HepG2 (cell line): ENCODE results near the gene CLP1. TPM values are rescaled to one million over a fixed set of nuclear protein-coding genes. Genes with fewer than 3 reads are reported as not detected.

Experiments used
- ATAC-seq: fragments of 200-7000 bp; cut with Tn5 transposase; 3 replicates; pipeline ENCODE4 v1.9.1; 2020; ENCODE audit warnings: mild to moderate bottlenecking, moderate library complexity
- BruUV-seq: library from RNA; stranded (reverse); fragments of 400-500 nt; replicated peaks from 2 replicates; lab custom pipeline; 2021; lab: Mats Ljungman, UMichigan
- CTCF ChIA-PET: fragments of 300-600 bp; formaldehyde crosslinking; extraction: SDS; loops from one replicate; lab custom pipeline; 2021; ENCODE audit warnings: low total read pairs, inconsistent platforms, low intra/inter-chr PET ratio; lab: Yijun Ruan, JAX
- POLR2A ChIA-PET: fragments of 350-600 bp; sonication (Branson Sonifier 250); formaldehyde crosslinking; loops from one replicate; lab custom pipeline; 2020; ENCODE audit warnings: antibody characterized with exemption, inconsistent platforms; lab: Yijun Ruan, JAX
- DNase-seq: peaks from one replicate; pipeline ENCODE4 v3.0.0-alpha.2; 2015; ENCODE audit warnings: low spot score
- FAIRE-seq: peaks from 3 replicates; lab custom pipeline; 2011; peaks lifted over from hg19 to GRCh38; lab: Jason Lieb, UNC
- H2AFZ ChIP-seq: one replicate; pipeline ENCODE4 v1.6.1; 2011; ENCODE audit warnings: low read length, inconsistent platforms
- H3K27ac ChIP-seq: fragments of 300-600 bp; 3 replicates; pipeline ENCODE4 v1.8.0; 2011; ENCODE audit warnings: mixed run types, mild to moderate bottlenecking, mixed read lengths, low read length, inconsistent platforms; ENCODE audit not compliant: insufficient read depth; ENCODE audit errors: extremely low read length
- H3K27me3 ChIP-seq, 2 experiments: fragments of 200-600 bp in 1 of 2; 2 replicates in 1 of 2; 3 replicates in 1 of 2; pipeline versions ENCODE4 v1.6.0 to v1.8.0; 2011; ENCODE audit warnings: low read length in 2 of 2, mild to moderate bottlenecking in 2 of 2, moderate library complexity in 2 of 2, inconsistent platforms in 1 of 2; ENCODE audit not compliant: insufficient read depth in 2 of 2, control insufficient read depth in 1 of 2
- H3K36me3 ChIP-seq, 2 experiments: fragments of 200-600 bp in 1 of 2; replicated peaks in 1 of 2; 2 replicates in 1 of 2; 3 replicates in 1 of 2; pipeline versions ENCODE4 v1.5.1 to v1.8.0; 2011; ENCODE audit warnings: low read length in 2 of 2, inconsistent platforms in 1 of 2; ENCODE audit not compliant: insufficient read depth in 2 of 2, control insufficient read depth in 1 of 2
- H3K4me1 ChIP-seq: 2 replicates; pipeline ENCODE4 v1.5.1; 2012; ENCODE audit warnings: low read length, inconsistent platforms; ENCODE audit not compliant: insufficient read depth
- H3K4me2 ChIP-seq: 2 replicates; pipeline ENCODE4 v1.6.0; 2011; ENCODE audit warnings: low read depth, low read length, inconsistent platforms
- H3K4me3 ChIP-seq, 3 experiments: fragments of 200-600 bp in 1 of 3; sonication (generic), shearing (Covaris generic) in 1 of 3; replicated peaks in 1 of 3; 2 replicates each; pipeline ENCODE4 v1.5.1; 2011 to 2016; ENCODE audit warnings: low read length in 3 of 3, inconsistent platforms in 2 of 3, low read depth in 2 of 3, mild to moderate bottlenecking in 2 of 3, control low read depth in 1 of 3, mixed read lengths in 1 of 3; ENCODE audit not compliant: insufficient read depth in 1 of 3
- H3K79me2 ChIP-seq: one replicate; pipeline ENCODE4 v1.6.1; 2011; ENCODE audit warnings: low read length, inconsistent platforms; ENCODE audit not compliant: insufficient read depth
- H3K9ac ChIP-seq: 2 replicates; pipeline ENCODE4 v1.6.0; 2011; ENCODE audit warnings: mild to moderate bottlenecking, low read depth, low read length, inconsistent platforms; ENCODE audit not compliant: insufficient read depth
- H3K9me3 ChIP-seq: 2 replicates; pipeline ENCODE4 v1.5.1; 2012; ENCODE audit warnings: mild to moderate bottlenecking, low read length
- H4K20me1 ChIP-seq: 2 replicates; pipeline ENCODE4 v1.6.0; 2011; ENCODE audit warnings: inconsistent platforms, mild to moderate bottlenecking, low read length, moderate library complexity; ENCODE audit not compliant: insufficient read depth
- CBX2 ChIP-seq, 2 experiments: fragments of 200-600 bp in 1 of 2; sonication (generic); formaldehyde crosslinking in 1 of 2; IDR thresholded peaks; 2 replicates each; pipeline versions ENCODE4 v1.7.0 to v1.8.1; 2018 to 2022; ENCODE audit warnings: low read depth in 2 of 2, low read length in 1 of 2, mild to moderate bottlenecking in 1 of 2, missing genetic modification reagents in 1 of 2
- CEBPB ChIP-seq: IDR thresholded peaks from 2 replicates; pipeline ENCODE4 v1.6.1; 2011; ENCODE audit warnings: low read depth, low read length, improper control_type of control experiment, borderline replicate concordance
- ETV5 ChIP-seq: IDR thresholded peaks from 2 replicates; pipeline ENCODE4 v1.6.1; 2018; ENCODE audit warnings: missing biosample characterization, missing genetic modification reagents, inconsistent platforms, borderline replicate concordance
- ISX ChIP-seq: sonication (generic); formaldehyde crosslinking; conservative IDR thresholded peaks from 2 replicates; pipeline ENCODE4 v1.5.0; 2020; ENCODE audit warnings: missing genetic modification reagents
- NR2F2 ChIP-seq: IDR thresholded peaks from 2 replicates; pipeline ENCODE4 v1.6.1; 2012; ENCODE audit warnings: low read depth, inconsistent platforms, borderline replicate concordance
- SOX13 ChIP-seq, 3 experiments: fragments of 450-650 bp in 1 of 3; sonication (generic) in 1 of 3; formaldehyde crosslinking in 1 of 3; IDR thresholded peaks in 2 of 3; conservative IDR thresholded peaks in 1 of 3; 2 replicates each; pipeline versions ENCODE4 v1.5.0 to v1.6.1; 2016 to 2020; ENCODE audit warnings: antibody characterized with exemption in 1 of 3, mild to moderate bottlenecking in 1 of 3, missing compliant biosample characterization in 1 of 3, missing genetic modification reagents in 1 of 3, moderate library complexity in 1 of 3
- ZBTB14 ChIP-seq: sonication (generic); formaldehyde crosslinking; IDR thresholded peaks from 2 replicates; pipeline ENCODE4 v1.4.0; 2020; ENCODE audit warnings: missing genetic modification reagents
- ZFP36L2 ChIP-seq: sonication (generic); formaldehyde crosslinking; IDR thresholded peaks from 2 replicates; pipeline ENCODE4 v1.4.0; 2020; ENCODE audit warnings: missing genetic modification reagents
- ZFY ChIP-seq: sonication (generic); formaldehyde crosslinking; IDR thresholded peaks from 2 replicates; pipeline ENCODE4 v1.4.0; 2020; ENCODE audit warnings: missing genetic modification reagents
- ZNF253 ChIP-seq: sonication (generic); formaldehyde crosslinking; IDR thresholded peaks from 2 replicates; pipeline ENCODE4 v1.8.0; 2022; ENCODE audit warnings: mild to moderate bottlenecking, missing genetic modification reagents, borderline replicate concordance
- ZNF614 ChIP-seq: IDR thresholded peaks from 2 replicates; pipeline ENCODE4 v1.6.1; 2018; ENCODE audit warnings: missing biosample characterization, missing genetic modification reagents, inconsistent platforms, borderline replicate concordance
- ZNF772 ChIP-seq: sonication (generic); formaldehyde crosslinking; IDR thresholded peaks from 2 replicates; pipeline ENCODE4 v1.5.0; 2020; ENCODE audit warnings: mild to moderate bottlenecking, missing genetic modification reagents
- WGBS: methylation state at CpG from one replicate; pipeline ENCODE4 v1.1.6; 2017; ENCODE audit warnings: low lambda C conversion rate; 5-methylcytosine and 5-hydroxymethylcytosine counted together
- in situ Hi-C: cut with HindIII; loops from 2 replicates; pipeline ENCODE4 v1.10.0; 2017; ENCODE audit warnings: low pct_unique_long_range_greater_than_20kb; ENCODE audit not compliant: extremely low pct_ligation_motif_present
- intact Hi-C: fragments of 100-400 bp; cut with micrococcal nuclease; formaldehyde crosslinking; loops from one replicate; pipeline ENCODE4 v1.10.0; 2022; ENCODE audit not compliant: unreplicated experiment
- polyA plus RNA-seq, 8 experiments: library from polyadenylated mRNA; depleted of rRNA in 3 of 8; stranded (reverse) in 7 of 8; unstranded in 1 of 8; fragments of >200 nt; fragmentation: Illumina TruSeq in 4 of 8; extraction: Trizol in 4 of 8; gene quantifications; 2 replicates each; pipeline versions ENCODE4 v1.2.1 to v1.2.3, GENCODE V29; 2011 to 2016; ENCODE audit warnings: low read depth in 4 of 8, missing spikeins in 1 of 8, mixed read lengths in 1 of 8; ENCODE audit not compliant: insufficient read depth in 1 of 8
- total RNA-seq, 5 experiments: library from RNA; depleted of rRNA; stranded (reverse); fragments of >200 nt; fragmentation: Illumina TruSeq; extraction: Trizol; gene quantifications; 2 replicates each; pipeline ENCODE4 v1.2.3, GENCODE V29; 2016; ENCODE audit warnings: low read depth in 1 of 5

The CLP1 gene
- total and polyA plus RNA-seq, 2 of the 13 experiments (the other 11 are each of a cell fraction or from before 2014, with no cell fraction given): 14.6 to 24.8 TPM

- Histone ChIP-seq H3K4me3 (no peak overlapping the region), H3K9ac (no peak overlapping the region), H3K9me3 (no peaks in the 10 kb centered on the region), H3K27me3 (no peaks in the 10 kb centered on the region; a peak in 1 of 5 replicates), H3K4me2 (no peak overlapping the region), H4K20me1 (no peaks in the 10 kb centered on the region), H3K27ac (no peak overlapping the region), H3K4me1 (peaks cover 16% of the 10 kb centered on the region), H2AFZ (no peak overlapping the region), H3K36me3 (no peaks in the 10 kb centered on the region), H3K79me2 (no peaks in the 10 kb centered on the region)
- no TSS peak for BruUV-seq
- 22% methylated on average over 5 of the region's 5 CpGs for WGBS
- FAIRE-seq: no peak
- TF ChIP-seq SOX13 (IDR thresholded peaks at IDR 0.05): no peak
- peak in 1 of 2 experiments; percentile 20; a peak in 1 of 4 replicates for TF ChIP-seq SOX13 (CRISPR knock-in tag; conservative IDR thresholded peaks at IDR 0.05 in 1 of 2, IDR thresholded peaks at IDR 0.05 in 1 of 2)
- no peak for TF ChIP-seq ETV5 (CRISPR knock-in tag)
- 0 out of 2 replicates have a peak, but pooled peaks have one; percentile 25 for TF ChIP-seq CEBPB
- no peak for DNase-seq
- CTCF ChIA-PET: no interaction called here
- in situ Hi-C loops (no loop called here), intact Hi-C loops (loop anchor here (5.0 kb wide), 1 partner anchor 35 kb away; the partner anchor contains the start of gene SERPING1)
- POLR2A ChIA-PET: no interaction called here
- no peak for ATAC-seq
These were observed 25.4 kb upstream of the CLP1 start for GRCh38 chr11:57632116-57632515.

- FAIRE-seq: no peak
- no peak overlapping the region for H2AFZ ChIP-seq
- CTCF ChIA-PET: no interaction called here
- TF ChIP-seq ZFP36L2 (CRISPR knock-in tag) (no peak), ISX (CRISPR knock-in tag) (no peak), ZNF772 (CRISPR knock-in tag) (no peak), CBX2 (IDR thresholded peaks at IDR 0.05; ENCODE audit: low read depth, low read length) (no peak), CBX2 (CRISPR knock-in tag; IDR thresholded peaks at IDR 0.05; ENCODE audit: low read depth) (no peak), ZNF253 (CRISPR knock-in tag) (no peak), ZFY (no peak), ZNF614 (CRISPR knock-in tag) (no peak), NR2F2 (no peak), ZBTB14 (no peak)
These were observed 24.0 kb upstream of the CLP1 start for GRCh38 chr11:57633394-57634070.

More at GRCh38 chr11:57633394-57634070, 24.0 kb upstream of the CLP1 start:
- in situ Hi-C loops (no loop called here), intact Hi-C loops (loop anchor here (5.0 kb wide), 1 partner anchor 36 kb away; the partner anchor contains the start of gene SERPING1)
- H3K79me2 ChIP-seq: no peaks in the 10 kb centered on the region
- POLR2A ChIA-PET: no interaction called here
- no peak overlapping the region for H3K4me2 ChIP-seq
- no peak overlapping the region for H3K27ac ChIP-seq
- DNase-seq: no peak
- no peaks in the 10 kb centered on the region for H3K9me3 ChIP-seq
- peaks cover 8% of the 10 kb centered on the region for H3K4me1 ChIP-seq
- ATAC-seq: no peak
- H3K27me3 ChIP-seq: no peaks in the 10 kb centered on the region; a peak in 1 of 5 replicates
- H3K4me3 ChIP-seq: no peak overlapping the region
- 34% methylated on average over 6 of the region's 6 CpGs for WGBS
- H4K20me1 ChIP-seq: no peaks in the 10 kb centered on the region
- H3K36me3 ChIP-seq: no peaks in the 10 kb centered on the region
- H3K9ac ChIP-seq: no peak overlapping the region
- BruUV-seq: no TSS peak
